ENCODE measurements around the gene CLTA. TPM values are rescaled to one million over a fixed set of nuclear protein-coding genes. Genes with fewer than 3 reads are reported as not detected.

CLTA gene
- total and polyA plus RNA-seq, 10 of the 15 experiments (the other 5 are each of a cell fraction or from before 2014, with no cell fraction given) = 49.0 to 241 (median 168) TPM

GRCh38 chr9:36190388-36191289 lies at the start of gene CLTA (continued):
- TF ChIP-seq CTCF (IDR thresholded peaks at IDR 0.05 in 2 of 3, conservative IDR thresholded peaks at IDR 0.05 in 1 of 3; ENCODE audit: control insufficient read depth in 2 of 3, extremely low read depth in 1 of 3, insufficient read depth in 1 of 3, low read depth in 3 of 3, low read length in 3 of 3) = peak; percentile 43 to 49 (median 46); a peak in 5 of 6 replicates
- TF ChIP-seq YY1 (IDR thresholded peaks at IDR 0.05; ENCODE audit: low read depth, low read length) = peak; percentile 76
- TF ChIP-seq CREB1 (IDR thresholded peaks at IDR 0.05; ENCODE audit: low read depth) = peak; percentile 60
- TF ChIP-seq PAX5 (IDR thresholded peaks at IDR 0.05; ENCODE audit: borderline replicate concordance, low read depth, low read length) = peak; percentile 61; the same call in 1 of the 2 replicates
- no peak for TF ChIP-seq RBBP5 (conservative IDR thresholded peaks at IDR 0.05)
- no peak; the same call in none of the 2 replicates for TF ChIP-seq PKNOX1 (IDR thresholded peaks at IDR 0.05)
- no peak for TF ChIP-seq ZNF274 (IDR thresholded peaks at IDR 0.05; ENCODE audit: insufficient read depth, insufficient read length)
- no peak for TF ChIP-seq SMAD1 (IDR thresholded peaks at IDR 0.05; ENCODE audit: low read depth, partially characterized antibody)
- TF ChIP-seq NFYA (IDR thresholded peaks at IDR 0.05; ENCODE audit: borderline replicate concordance, low read depth, low read length) = no peak; the same call in 1 of the 2 replicates
- no peak for TF ChIP-seq BCLAF1 (IDR thresholded peaks at IDR 0.05)
- TF ChIP-seq CUX1 (IDR thresholded peaks at IDR 0.05; ENCODE audit: insufficient replicate concordance, low read depth, low read length) = peak; percentile 39
- no peak for TF ChIP-seq CEBPB (IDR thresholded peaks at IDR 0.05; ENCODE audit: borderline replicate concordance in 1 of 2, low read depth in 2 of 2, low read length in 2 of 2)
- peak; percentile 34 for TF ChIP-seq E2F8 (IDR thresholded peaks at IDR 0.05; ENCODE audit: low read depth, partially characterized antibody)
